GM10248 (cell line): ENCODE data around the gene ARID5B.

ENCODE experiments used
- CTCF ChIA-PET: fragments of 300-600 bp; sonication (Branson Sonifier 250); formaldehyde crosslinking; extraction: SDS; loops from one replicate; lab custom pipeline; 2021; ENCODE audit warnings: antibody characterized with exemption; lab: Yijun Ruan, JAX
- POLR2A ChIA-PET: fragments of 350-650 bp; sonication (Branson Sonifier 250); formaldehyde crosslinking; extraction: SDS; loops from one replicate; lab custom pipeline; 2020; ENCODE audit warnings: antibody characterized with exemption; lab: Yijun Ruan, JAX
- DNase-seq: peaks from one replicate; pipeline ENCODE4 v3.0.0; 2012; ENCODE audit errors: extremely low spot score
- TF ChIP-seq, protein P1 (sequence below): IDR thresholded peaks from 2 replicates; pipeline ENCODE4 v1.5.1; 2012; ENCODE audit warnings: mild to moderate bottlenecking, low read depth; ENCODE audit errors: extremely low read depth, missing control alignments, control extremely low read depth

Gene ARID5B

DNA sequence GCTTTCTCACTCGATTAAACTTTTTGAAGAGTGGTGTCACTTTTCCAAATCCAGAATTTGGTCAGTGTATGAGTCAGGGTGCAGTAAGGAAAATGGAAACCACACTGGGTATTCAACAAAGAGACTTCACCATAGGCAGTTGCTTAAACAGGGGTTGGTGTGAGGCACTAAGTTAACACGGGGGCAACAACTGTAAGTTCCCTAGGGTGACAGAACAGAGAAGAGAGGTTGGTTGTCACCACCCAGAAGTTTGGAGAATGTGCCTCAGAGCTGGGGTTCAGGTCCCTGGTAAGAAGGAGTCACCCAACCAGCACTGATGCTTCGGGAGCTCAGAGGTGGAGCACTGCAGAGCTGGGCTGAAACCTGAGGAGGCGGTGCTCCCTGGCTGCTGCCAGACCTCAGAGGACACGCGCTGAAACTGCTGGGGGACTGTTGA, 170.4 kb downstream of the ARID5B start:
- ChIA-PET POLR2A (no interaction called here), CTCF (interaction anchor here (0.9 to 1.3 kb wide), 2 partner anchors 9 to 10 kb away, joined by 3 to 5 read pairs; no protein-coding TSS in a partner anchor)
- TF ChIP-seq, protein P1, sequence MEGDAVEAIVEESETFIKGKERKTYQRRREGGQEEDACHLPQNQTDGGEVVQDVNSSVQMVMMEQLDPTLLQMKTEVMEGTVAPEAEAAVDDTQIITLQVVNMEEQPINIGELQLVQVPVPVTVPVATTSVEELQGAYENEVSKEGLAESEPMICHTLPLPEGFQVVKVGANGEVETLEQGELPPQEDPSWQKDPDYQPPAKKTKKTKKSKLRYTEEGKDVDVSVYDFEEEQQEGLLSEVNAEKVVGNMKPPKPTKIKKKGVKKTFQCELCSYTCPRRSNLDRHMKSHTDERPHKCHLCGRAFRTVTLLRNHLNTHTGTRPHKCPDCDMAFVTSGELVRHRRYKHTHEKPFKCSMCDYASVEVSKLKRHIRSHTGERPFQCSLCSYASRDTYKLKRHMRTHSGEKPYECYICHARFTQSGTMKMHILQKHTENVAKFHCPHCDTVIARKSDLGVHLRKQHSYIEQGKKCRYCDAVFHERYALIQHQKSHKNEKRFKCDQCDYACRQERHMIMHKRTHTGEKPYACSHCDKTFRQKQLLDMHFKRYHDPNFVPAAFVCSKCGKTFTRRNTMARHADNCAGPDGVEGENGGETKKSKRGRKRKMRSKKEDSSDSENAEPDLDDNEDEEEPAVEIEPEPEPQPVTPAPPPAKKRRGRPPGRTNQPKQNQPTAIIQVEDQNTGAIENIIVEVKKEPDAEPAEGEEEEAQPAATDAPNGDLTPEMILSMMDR, result no peak
- DNase-seq, result no peak

DNA sequence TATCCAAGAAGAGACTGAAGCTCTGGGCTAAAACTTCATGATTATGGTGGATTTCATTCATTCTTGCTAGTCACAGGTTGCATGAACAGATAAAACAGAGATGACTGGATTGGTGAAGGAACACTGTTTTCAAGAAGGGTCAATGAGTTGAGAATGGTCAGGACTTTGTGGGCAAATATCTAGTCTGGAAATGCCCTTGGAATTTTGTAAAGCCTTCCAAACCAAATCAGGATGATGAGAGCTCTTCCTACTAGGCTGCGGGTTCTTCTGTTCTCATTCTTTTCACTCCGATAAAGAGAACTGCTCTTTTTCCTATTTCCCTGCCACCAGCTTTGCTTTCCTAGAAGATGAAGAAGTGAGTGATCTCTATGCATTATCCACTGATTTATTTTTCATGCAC, 171.4 kb downstream of the ARID5B start:
- DNase-seq, result no peak
- ChIA-PET CTCF (interaction anchor here (0.9 kb wide), 1 partner anchor 145 kb away, joined by 3 read pairs; no protein-coding TSS in a partner anchor), POLR2A (no interaction called here)
- TF ChIP-seq, protein P1, result no peak

DNA sequence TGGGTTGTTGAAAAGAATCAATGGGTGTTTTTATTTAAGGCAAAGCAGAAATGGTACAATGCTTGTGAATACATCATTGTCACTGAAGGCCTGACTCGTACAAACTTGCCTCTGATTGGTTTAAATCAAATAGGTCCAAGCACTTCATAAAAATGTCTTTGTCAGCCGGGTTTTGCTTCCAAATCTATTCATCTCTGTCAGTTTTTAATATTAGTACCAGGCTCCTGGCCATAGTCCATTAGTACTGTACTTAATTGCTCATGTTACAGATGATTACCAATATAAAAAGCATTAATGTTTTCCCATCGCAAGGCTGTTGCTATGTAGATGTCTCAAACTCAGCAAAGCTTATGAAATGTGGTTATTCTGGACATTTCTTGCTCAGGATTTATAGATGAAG, 171.9 kb downstream of the ARID5B start:
- TF ChIP-seq, protein P1, result no peak
- CTCF ChIA-PET, result interaction anchor here (0.8 to 2.5 kb wide), 2 partner anchors 11 to 15 kb away, joined by 4 to 6 read pairs; no protein-coding TSS in a partner anchor
- no peak for DNase-seq
- POLR2A ChIA-PET, result no interaction called here

DNA sequence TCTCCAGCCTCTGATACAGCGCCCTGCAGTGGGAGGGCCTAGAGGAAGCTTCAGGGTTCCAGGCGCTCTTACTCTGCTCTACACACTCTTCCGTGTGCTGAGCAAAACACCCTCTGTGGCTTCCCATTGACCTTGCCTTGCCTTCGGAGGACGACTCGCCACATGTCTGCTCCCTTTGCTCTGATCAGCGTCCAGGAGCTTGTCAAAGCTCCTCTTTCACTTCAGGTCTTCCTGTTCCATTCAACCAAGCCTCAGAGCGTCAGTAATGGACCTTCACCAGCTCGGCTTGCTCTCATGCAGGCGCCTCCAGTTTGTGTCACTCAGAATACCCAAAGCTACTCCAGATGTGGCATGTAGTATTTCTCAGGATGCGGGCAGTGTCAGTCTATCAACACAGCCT, 173.9 kb downstream of the ARID5B start:
- ChIA-PET POLR2A (no interaction called here), CTCF (interaction anchor here (1.1 to 2.5 kb wide), 3 partner anchors 13 to 170 kb away, joined by 3 to 6 read pairs (median 3); no protein-coding TSS in a partner anchor)
- no peak for DNase-seq
- TF ChIP-seq, protein P1, result no peak

DNA sequence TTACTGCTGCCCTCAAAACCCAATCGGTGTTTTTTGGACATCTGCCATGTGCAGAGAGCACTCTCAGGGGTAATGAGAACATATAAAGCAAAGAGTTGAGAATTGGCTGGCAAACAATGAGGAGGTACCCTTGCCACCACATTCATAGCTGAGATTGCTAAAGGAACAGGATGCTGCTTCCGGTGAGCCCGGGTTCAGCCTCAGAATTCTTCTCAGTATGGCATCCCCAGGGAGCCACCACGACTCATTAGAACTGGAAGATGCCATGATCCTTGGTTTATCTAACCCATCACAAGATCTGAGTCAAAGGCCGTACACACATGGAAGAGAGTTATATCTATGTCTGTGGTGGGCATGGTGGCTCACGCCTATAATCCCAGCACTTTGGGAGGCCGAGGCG, 174.4 kb downstream of the ARID5B start:
- CTCF ChIA-PET, result interaction anchor here (1.1 to 1.3 kb wide), 2 partner anchors 21 to 169 kb away, joined by 3 read pairs; no protein-coding TSS in a partner anchor
- POLR2A ChIA-PET, result no interaction called here
- TF ChIP-seq, protein P1, result no peak
- DNase-seq, result no peak

DNA sequence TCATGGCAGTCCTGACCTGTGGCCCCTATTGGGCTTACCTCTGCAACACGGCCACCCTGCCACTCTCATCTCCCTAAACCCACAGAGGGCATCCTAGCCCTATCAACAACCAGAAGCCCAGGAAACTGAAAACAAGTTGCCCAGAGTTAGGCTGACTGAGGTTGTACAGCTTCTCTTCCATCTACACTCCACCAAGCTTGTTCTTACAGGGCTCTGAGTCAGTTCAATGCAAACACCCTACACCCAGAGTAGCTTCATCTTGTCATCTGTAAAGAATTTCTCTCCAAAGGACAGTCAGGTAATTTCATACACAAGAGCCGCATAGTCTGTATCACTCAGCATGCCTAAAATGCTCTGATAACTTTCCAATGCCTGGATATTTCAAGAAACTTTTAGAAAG, 175.4 kb downstream of the ARID5B start:
- TF ChIP-seq, protein P1, result no peak
- ChIA-PET CTCF (no interaction called here), POLR2A (no interaction called here)
- no peak for DNase-seq
